Mesenchymal stem cell (in vitro differentiated cells and primary cell): Measurements from ENCODE around the gene SACM1L.
"Not testable (repeated sequence)": the region's sequence is repeated elsewhere in the genome, so short reads cannot be mapped to it uniquely, and the experiment has no call there.

ENCODE experiments used
- DNase-seq: peaks from one replicate; pipeline ENCODE4 v3.0.0-alpha.2; 2013
- H2AFZ ChIP-seq: one replicate; pipeline ENCODE4 v1.6.1; 2013; ENCODE audit warnings: low read depth, mild to moderate bottlenecking, control low read depth, inconsistent platforms, low read length, moderate library complexity
- H2AK5ac ChIP-seq: 2 replicates; pipeline ENCODE4 v1.6.1; 2013; ENCODE audit warnings: low read length, moderate library complexity, mild to moderate bottlenecking, inconsistent platforms; ENCODE audit not compliant: severe bottlenecking
- H2BK120ac ChIP-seq: one replicate; pipeline ENCODE4 v1.6.1; 2013; ENCODE audit warnings: low read depth, mild to moderate bottlenecking, inconsistent platforms, low read length, moderate library complexity
- H2BK12ac ChIP-seq, 2 experiments: one replicate each; pipeline ENCODE4 v1.6.1; 2013; ENCODE audit warnings: inconsistent platforms in 2 of 2, low read length in 2 of 2, mild to moderate bottlenecking in 2 of 2, moderate library complexity in 2 of 2, control low read depth in 1 of 2
- H2BK15ac ChIP-seq: one replicate; pipeline ENCODE4 v1.6.1; 2013; ENCODE audit warnings: mild to moderate bottlenecking, low read depth, inconsistent platforms; ENCODE audit not compliant: poor library complexity, severe bottlenecking
- H2BK5ac ChIP-seq: 2 replicates; pipeline ENCODE4 v1.6.1; 2013; ENCODE audit warnings: low read depth, mild to moderate bottlenecking, low read length, control low read depth, inconsistent platforms; ENCODE audit not compliant: poor library complexity, severe bottlenecking
- H3K14ac ChIP-seq, 2 experiments: one replicate each; pipeline ENCODE4 v1.6.1; 2013; ENCODE audit warnings: inconsistent platforms in 2 of 2, low read length in 2 of 2, control low read depth in 1 of 2, mild to moderate bottlenecking in 1 of 2, moderate library complexity in 1 of 2
- H3K18ac ChIP-seq, 2 experiments: one replicate each; pipeline ENCODE4 v1.6.1; 2013; ENCODE audit warnings: inconsistent platforms in 2 of 2, low read length in 2 of 2, control low read depth in 1 of 2, low read depth in 1 of 2, mild to moderate bottlenecking in 1 of 2
- H3K23ac ChIP-seq, 2 experiments: one replicate each; pipeline ENCODE4 v1.6.1; 2013; ENCODE audit warnings: inconsistent platforms in 2 of 2, low read length in 2 of 2, mild to moderate bottlenecking in 2 of 2, moderate library complexity in 2 of 2, control low read depth in 1 of 2
- H3K27ac ChIP-seq: 2 replicates; pipeline ENCODE4 v1.5.1; 2013; ENCODE audit warnings: mild to moderate bottlenecking, moderate library complexity, low read length, control low read depth, inconsistent platforms; ENCODE audit not compliant: poor library complexity, severe bottlenecking
- H3K27me3 ChIP-seq, 2 experiments: 2 replicates each; pipeline versions ENCODE4 v1.6.1 to v1.7.0; 2013; ENCODE audit warnings: low read length in 2 of 2, mild to moderate bottlenecking in 2 of 2, moderate library complexity in 2 of 2, control low read depth in 1 of 2, inconsistent platforms in 1 of 2; ENCODE audit not compliant: control insufficient read depth in 1 of 2, insufficient read depth in 1 of 2
- H3K36me3 ChIP-seq, 2 experiments: 2 replicates each; pipeline versions ENCODE4 v1.6.1 to v1.7.0; 2013; ENCODE audit warnings: low read length in 2 of 2, control low read depth in 1 of 2, inconsistent platforms in 1 of 2, low read depth in 1 of 2, mild to moderate bottlenecking in 1 of 2; ENCODE audit not compliant: insufficient read depth in 2 of 2, control insufficient read depth in 1 of 2
- H3K4ac ChIP-seq, 2 experiments: one replicate each; pipeline ENCODE4 v1.6.1; 2013; ENCODE audit warnings: inconsistent platforms in 2 of 2, low read length in 2 of 2, mild to moderate bottlenecking in 2 of 2, moderate library complexity in 2 of 2, control low read depth in 1 of 2, low read depth in 1 of 2
- H3K4me1 ChIP-seq: 2 replicates; pipeline ENCODE4 v1.6.1; 2013; ENCODE audit warnings: low read depth, low read length, control low read depth; ENCODE audit not compliant: control insufficient read depth, insufficient read depth
- H3K4me2 ChIP-seq: 2 replicates; pipeline ENCODE4 v1.6.1; 2013; ENCODE audit warnings: low read length, mild to moderate bottlenecking, inconsistent platforms; ENCODE audit not compliant: poor library complexity, severe bottlenecking
- H3K4me3 ChIP-seq, 2 experiments: 2 replicates each; pipeline versions ENCODE4 v1.5.1 to v1.7.0; 2013; ENCODE audit warnings: low read length in 2 of 2, mild to moderate bottlenecking in 2 of 2, control low read depth in 1 of 2, low read depth in 1 of 2; ENCODE audit not compliant: insufficient read depth in 1 of 2
- H3K79me1 ChIP-seq: replicated peaks from 2 replicates; pipeline ENCODE4 v1.6.1; 2013; ENCODE audit warnings: mild to moderate bottlenecking, control low read depth, low read length, inconsistent platforms; ENCODE audit not compliant: poor library complexity, severe bottlenecking
- H3K9ac ChIP-seq: 2 replicates; pipeline ENCODE4 v1.7.0; 2013; ENCODE audit warnings: mild to moderate bottlenecking, low read length, moderate library complexity
- H3K9me3 ChIP-seq: 2 replicates; pipeline ENCODE4 v1.7.0; 2013; ENCODE audit warnings: mild to moderate bottlenecking, low read length; ENCODE audit not compliant: control insufficient read depth
- H4K8ac ChIP-seq: one replicate; pipeline ENCODE4 v1.6.1; 2013; ENCODE audit warnings: inconsistent platforms, mild to moderate bottlenecking, low read length, moderate library complexity
- H4K91ac ChIP-seq: one replicate; pipeline ENCODE4 v1.6.1; 2013; ENCODE audit warnings: mild to moderate bottlenecking, low read length, inconsistent platforms
- WGBS: methylation state at CpG from one replicate; pipeline ENCODE4 v1.1.7; 2013; ENCODE audit warnings: mixed read lengths; 5-methylcytosine and 5-hydroxymethylcytosine counted together

SACM1L gene

GRCh38 chr3:45757141-45757540 is 67.9 kb downstream of the SACM1L start:
- not testable (repeated sequence) for H3K4me2 ChIP-seq, H3K14ac ChIP-seq, H3K27ac ChIP-seq, H3K9me3 ChIP-seq, H3K4ac ChIP-seq, H2BK120ac ChIP-seq, DNase-seq, H2BK5ac ChIP-seq, H4K8ac ChIP-seq, H2AK5ac ChIP-seq, H3K79me1 ChIP-seq, H3K18ac ChIP-seq, H3K9ac ChIP-seq, H3K23ac ChIP-seq, H2BK15ac ChIP-seq, H3K4me3 ChIP-seq, H4K91ac ChIP-seq, H2AFZ ChIP-seq, H3K4me1 ChIP-seq, H2BK12ac ChIP-seq
- WGBS = 62% methylated on average over 6 of the region's 7 CpGs
- Histone ChIP-seq H3K36me3 (peaks cover 10 to 21% of the 10 kb centered on the region in 2 experiments), H3K27me3 (peaks cover 15 to 35% of the 10 kb centered on the region in 2 experiments)

- H2AK5ac ChIP-seq = no peak overlapping the region
- no peak overlapping the region for H2BK12ac ChIP-seq
- no peak overlapping the region for H2AFZ ChIP-seq
- no peak overlapping the region for H3K23ac ChIP-seq
- H3K79me1 ChIP-seq = no peaks in the 10 kb centered on the region
- no peak overlapping the region for H2BK5ac ChIP-seq
- peaks cover 0 to 6% of the 10 kb centered on the region in 2 experiments for H3K36me3 ChIP-seq
- H3K4ac ChIP-seq = no peak overlapping the region
- H4K8ac ChIP-seq = no peak overlapping the region
- no peak overlapping the region for H3K14ac ChIP-seq
- no peak overlapping the region for H2BK15ac ChIP-seq
- no peak overlapping the region for H3K18ac ChIP-seq
- H3K9me3 ChIP-seq = no peaks in the 10 kb centered on the region
- H3K4me1 ChIP-seq = peaks cover 7% of the 10 kb centered on the region
- H2BK120ac ChIP-seq = no peak overlapping the region
- H3K4me3 ChIP-seq = no peak overlapping the region
- DNase-seq = no peak
- WGBS = 84% methylated on average over 14 of the region's 16 CpGs
- no peak overlapping the region for H3K4me2 ChIP-seq
- H3K27me3 ChIP-seq = peaks cover 15 to 45% of the 10 kb centered on the region in 2 experiments
- no peak overlapping the region for H3K27ac ChIP-seq
- no peak overlapping the region for H3K9ac ChIP-seq
- H4K91ac ChIP-seq = no peak overlapping the region
These were observed 69.7 kb downstream of the SACM1L start for GRCh38 chr3:45758871-45759270.

- no peak overlapping the region for H2AK5ac ChIP-seq
- H2BK12ac ChIP-seq = no peak overlapping the region
- H3K4ac ChIP-seq = no peak overlapping the region
- H3K79me1 ChIP-seq = no peaks in the 10 kb centered on the region
- H2BK120ac ChIP-seq = no peak overlapping the region
- no peak for DNase-seq
- H3K27me3 ChIP-seq = peaks cover 15 to 49% of the 10 kb centered on the region in 2 experiments
- no peak overlapping the region for H3K18ac ChIP-seq
- no peaks in the 10 kb centered on the region for H3K36me3 ChIP-seq
- H2BK15ac ChIP-seq = no peak overlapping the region
- H3K9me3 ChIP-seq = no peaks in the 10 kb centered on the region
- H3K14ac ChIP-seq = no peak overlapping the region
- no peak overlapping the region for H3K27ac ChIP-seq
- H3K23ac ChIP-seq = no peak overlapping the region
- H3K9ac ChIP-seq = no peak overlapping the region
- H3K4me1 ChIP-seq = peaks cover 7% of the 10 kb centered on the region
- no peak overlapping the region for H3K4me2 ChIP-seq
- no peak overlapping the region for H4K8ac ChIP-seq
- no peak overlapping the region for H2BK5ac ChIP-seq
- no peak overlapping the region for H3K4me3 ChIP-seq
- no peak overlapping the region for H4K91ac ChIP-seq
- no peak overlapping the region for H2AFZ ChIP-seq
- WGBS = 89% methylated on average over 11 of the region's 12 CpGs
These were observed 70.7 kb downstream of the SACM1L start for GRCh38 chr3:45759851-45760250.

- H3K27ac ChIP-seq = no peak overlapping the region
- H3K4me3 ChIP-seq = no peak overlapping the region
- no peak overlapping the region for H2AFZ ChIP-seq
- peak overlapping the region; percentile 12 for H3K9ac ChIP-seq
- H2BK15ac ChIP-seq = no peak overlapping the region
- no peak overlapping the region for H2BK120ac ChIP-seq
- no peak overlapping the region for H4K91ac ChIP-seq
- DNase-seq = peak; percentile 69
- no peak overlapping the region for H4K8ac ChIP-seq
- no peaks in the 10 kb centered on the region for H3K79me1 ChIP-seq
- H3K27me3 ChIP-seq = peaks cover 15 to 58% of the 10 kb centered on the region in 2 experiments
- H3K14ac ChIP-seq = no peak overlapping the region
- 17% methylated on average over 9 of the region's 14 CpGs for WGBS
- H3K9me3 ChIP-seq = no peaks in the 10 kb centered on the region
- H3K4me1 ChIP-seq = peaks cover 7% of the 10 kb centered on the region
- H3K23ac ChIP-seq = no peak overlapping the region
- H3K4ac ChIP-seq = no peak overlapping the region
- H2BK12ac ChIP-seq = no peak overlapping the region
- H3K36me3 ChIP-seq = no peaks in the 10 kb centered on the region
- no peak overlapping the region for H3K18ac ChIP-seq
- H3K4me2 ChIP-seq = no peak overlapping the region
- no peak overlapping the region for H2AK5ac ChIP-seq
- no peak overlapping the region for H2BK5ac ChIP-seq
These were observed 71.9 kb downstream of the SACM1L start for GRCh38 chr3:45760878-45761711.
